ENCODE results near the gene SRRM5. TPM values are rescaled to one million over a fixed set of nuclear protein-coding genes. Genes with fewer than 3 reads are reported as not detected.

Gene SRRM5
- total RNA-seq, 1 donor, result under 0.01 TPM

Small RNA genes lying within 50 kb of the gene (small RNA-seq; reads per million reads assigned to genes)
- gene RN7SL368P, result not detected

Other genes with a start within 250 kb of the SRRM5 start
- not detected in 2 replicates for gene TEX101, start 197.2 kb upstream of the SRRM5 start, total RNA-seq
- gene LYPD3, start 146.5 kb upstream of the SRRM5 start, total RNA-seq, result 0.43 TPM in 1 of 2 replicates, not detected in the other
- 8.7 and 13.4 TPM in 2 replicates for gene PHLDB3, start 107.3 kb upstream of the SRRM5 start, total RNA-seq
- 113 and 121 TPM in 2 replicates for gene ETHE1, start 84.9 kb upstream of the SRRM5 start, total RNA-seq
- under 0.01 and 0.64 TPM in 2 replicates for gene ZNF575, start 78.9 kb upstream of the SRRM5 start, total RNA-seq
- 22.9 and 28.9 TPM in 2 replicates for gene XRCC1, start 36.6 kb upstream of the SRRM5 start, total RNA-seq
- gene PINLYP, start 36.3 kb upstream of the SRRM5 start, total RNA-seq, result 3.5 TPM in 2 replicates
- gene IRGQ, start 16.0 kb upstream of the SRRM5 start, total RNA-seq, result 27.7 and 35.4 TPM in 2 replicates
- 9.0 and 9.9 TPM in 2 replicates for gene ZNF576, start 15.5 kb upstream of the SRRM5 start, total RNA-seq
- gene ZNF428, start 7.5 kb downstream of the SRRM5 start, total RNA-seq, result 25.0 and 31.9 TPM in 2 replicates
- gene CADM4, start 27.8 kb downstream of the SRRM5 start, total RNA-seq, result 7.7 and 22.0 TPM in 2 replicates
- 56.6 and 76.3 TPM in 2 replicates for gene PLAUR, start 58.1 kb downstream of the SRRM5 start, total RNA-seq
- not detected in 2 replicates for gene IRGC, start 104.0 kb downstream of the SRRM5 start, total RNA-seq
- 13.0 and 14.5 TPM in 2 replicates for gene SMG9, start 142.9 kb downstream of the SRRM5 start, total RNA-seq
- 0.43 TPM in 1 of 2 replicates, not detected in the other for gene KCNN4, start 168.9 kb downstream of the SRRM5 start, total RNA-seq
- under 0.01 and 0.43 TPM in 2 replicates for gene LYPD5, start 190.4 kb downstream of the SRRM5 start, total RNA-seq
- 10.6 and 29.8 TPM in 2 replicates for gene ZNF283, start 215.2 kb downstream of the SRRM5 start, total RNA-seq